22Rv1 (cell line): ENCODE data around the gene PARP3.

Experiments used
- CTCF ChIP-seq: fragments of 450-650 bp; IDR thresholded peaks from 2 replicates; pipeline ENCODE4 v1.5.1; 2017; ENCODE audit warnings: mild to moderate bottlenecking
- ZFX ChIP-seq: fragments of 450-650 bp; IDR thresholded peaks from 2 replicates; pipeline ENCODE4 v1.6.1; 2017; ENCODE audit warnings: antibody characterized with exemption, borderline replicate concordance

- TF ChIP-seq CTCF (no peak), ZFX (no peak)
Observed at GRCh38 chr3:51942603-51943450, 664 bp downstream of the PARP3 start.
